ENCODE data around the gene FAN1.

DNA sequence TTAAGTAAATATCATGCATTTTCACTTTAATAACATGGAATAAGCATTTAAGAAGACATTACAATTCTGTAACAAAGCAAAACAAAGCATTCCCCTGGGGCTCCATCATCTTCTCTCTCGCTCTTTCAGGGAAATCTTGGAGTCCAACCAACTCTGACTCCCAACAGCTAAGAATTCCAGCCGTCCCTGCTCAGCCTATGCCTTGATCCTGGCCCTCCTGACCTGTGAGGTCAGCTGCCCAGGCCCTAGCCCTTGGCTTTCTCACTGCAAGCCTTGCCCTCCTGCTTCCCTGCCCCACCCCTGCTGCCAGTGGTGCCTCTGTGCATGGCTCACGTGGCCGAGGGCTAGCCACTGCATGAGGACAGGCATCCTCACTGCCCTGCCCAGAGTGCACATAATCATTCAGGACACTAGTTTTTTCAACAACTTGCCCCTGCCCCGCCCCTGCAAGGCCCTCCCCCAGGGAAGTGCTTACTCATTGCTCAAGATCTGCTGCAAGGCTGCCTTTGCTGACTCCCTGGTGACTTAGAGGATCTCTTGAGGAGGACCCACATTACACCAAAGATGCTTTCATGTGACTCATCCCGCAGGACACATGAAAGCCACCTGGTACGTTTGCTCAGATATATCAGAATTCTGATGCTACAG is 50.1 kb downstream of the FAN1 start:
- TF ChIP-seq, protein P1, sequence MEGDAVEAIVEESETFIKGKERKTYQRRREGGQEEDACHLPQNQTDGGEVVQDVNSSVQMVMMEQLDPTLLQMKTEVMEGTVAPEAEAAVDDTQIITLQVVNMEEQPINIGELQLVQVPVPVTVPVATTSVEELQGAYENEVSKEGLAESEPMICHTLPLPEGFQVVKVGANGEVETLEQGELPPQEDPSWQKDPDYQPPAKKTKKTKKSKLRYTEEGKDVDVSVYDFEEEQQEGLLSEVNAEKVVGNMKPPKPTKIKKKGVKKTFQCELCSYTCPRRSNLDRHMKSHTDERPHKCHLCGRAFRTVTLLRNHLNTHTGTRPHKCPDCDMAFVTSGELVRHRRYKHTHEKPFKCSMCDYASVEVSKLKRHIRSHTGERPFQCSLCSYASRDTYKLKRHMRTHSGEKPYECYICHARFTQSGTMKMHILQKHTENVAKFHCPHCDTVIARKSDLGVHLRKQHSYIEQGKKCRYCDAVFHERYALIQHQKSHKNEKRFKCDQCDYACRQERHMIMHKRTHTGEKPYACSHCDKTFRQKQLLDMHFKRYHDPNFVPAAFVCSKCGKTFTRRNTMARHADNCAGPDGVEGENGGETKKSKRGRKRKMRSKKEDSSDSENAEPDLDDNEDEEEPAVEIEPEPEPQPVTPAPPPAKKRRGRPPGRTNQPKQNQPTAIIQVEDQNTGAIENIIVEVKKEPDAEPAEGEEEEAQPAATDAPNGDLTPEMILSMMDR (IDR thresholded peaks at IDR 0.05), result no peak
- no peak for TF ChIP-seq EZH2 (IDR thresholded peaks at IDR 0.05)

Data from neural progenitor cell (in vitro differentiated cells).